Activated B cell treated with CpG ODN at 0.5 μM for 24 hours (primary cell): ENCODE measurements around the gene IL1RAPL1. TPM values are rescaled to one million over a fixed set of nuclear protein-coding genes. Genes with fewer than 3 reads are reported as not detected.

Experiments used
- ATAC-seq: fragments of 200-7000 bp; cut with Tn5 transposase; one replicate; pipeline ENCODE4 v1.10.0; 2021; ENCODE audit warnings: low read depth, mild to moderate bottlenecking, moderate library complexity
- CTCF ChIA-PET: fragments of 350-600 bp; sonication (Branson Sonifier 250); formaldehyde crosslinking; loops from one replicate; lab custom pipeline; 2021; ENCODE audit warnings: antibody characterized with exemption; lab: Charles Lee
- POLR2A ChIA-PET: fragments of 350-600 bp; sonication (Branson Sonifier 250); formaldehyde crosslinking; loops from one replicate; lab custom pipeline; 2021; ENCODE audit warnings: antibody characterized with exemption; lab: Charles Lee
- DNase-seq: peaks from one replicate; pipeline ENCODE4 v3.0.0; 2022
- H3K27ac Mint-ChIP-seq: one replicate; pipeline ENCODE4 v1.8.0; 2020; ENCODE audit warnings: mixed read lengths
- H3K27me3 Mint-ChIP-seq: one replicate; pipeline ENCODE4 v1.8.0; 2021; ENCODE audit warnings: mixed read lengths
- H3K36me3 Mint-ChIP-seq: one replicate; pipeline ENCODE4 v1.8.0; 2021; ENCODE audit warnings: low read depth, mixed read lengths
- H3K4me1 Mint-ChIP-seq: one replicate; pipeline ENCODE4 v1.8.0; 2021; ENCODE audit warnings: mixed read lengths
- H3K4me3 Mint-ChIP-seq: one replicate; pipeline ENCODE4 v1.8.0; 2020; ENCODE audit warnings: mild to moderate bottlenecking, mixed read lengths
- H3K9me3 Mint-ChIP-seq: one replicate; pipeline ENCODE4 v1.8.0; 2020; ENCODE audit warnings: mixed read lengths
- intact Hi-C: fragments of 100-400 bp; cut with micrococcal nuclease; formaldehyde crosslinking; loops from one replicate; pipeline ENCODE4 v1.15.1; 2024
- total RNA-seq: library from RNA; stranded (reverse); gene quantifications from 2 replicates; pipeline ENCODE4 v1.2.3, GENCODE V29; 2022
- TF ChIP-seq, protein P1 (sequence below): fragments of 200-600 bp; IDR thresholded peaks from one replicate; pipeline ENCODE4 v1.8.0; 2022; ENCODE audit warnings: antibody characterized with exemption, mild to moderate bottlenecking

The IL1RAPL1 gene
- total RNA-seq, 1 donor from 2014 or later = not detected

DNA sequence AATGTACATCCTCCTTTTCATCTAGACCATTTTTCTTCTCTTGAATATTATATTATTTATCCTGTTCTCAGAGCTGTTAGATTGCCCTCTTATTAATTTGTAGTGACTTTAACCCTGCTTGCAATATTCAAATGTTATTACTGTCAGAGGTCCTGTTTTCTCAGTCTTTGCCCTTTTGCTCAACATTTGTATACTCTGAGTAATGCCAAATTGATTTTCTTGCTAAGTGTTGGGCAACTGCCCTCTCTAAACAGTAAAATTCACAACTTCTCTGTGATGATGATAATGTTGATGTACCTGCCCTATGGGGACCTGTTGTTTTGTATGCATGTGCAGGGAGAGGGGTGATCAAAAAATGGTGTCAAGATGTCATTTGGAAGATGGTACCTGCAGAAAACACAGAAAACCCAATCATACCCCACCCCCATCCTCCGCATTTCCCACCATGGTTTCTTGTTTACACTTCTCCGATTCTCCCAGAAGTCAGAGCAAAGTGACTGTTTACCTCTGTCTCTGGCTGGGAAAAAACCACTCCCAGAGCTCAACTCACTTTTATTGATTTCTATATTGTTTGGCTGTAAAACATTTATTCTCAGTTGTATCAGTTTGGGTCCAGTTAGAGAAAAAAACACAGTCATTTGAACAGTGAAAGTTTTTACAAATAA is 694.0 kb downstream of the IL1RAPL1 start:
- ChIA-PET CTCF (no interaction called here), POLR2A (no interaction called here)
- Mint-ChIP-seq H3K27me3 (no peaks in the 10 kb centered on the region), H3K4me3 (no peak overlapping the region), H3K36me3 (no peaks in the 10 kb centered on the region), H3K9me3 (peaks cover 5% of the 10 kb centered on the region), H3K27ac (no peak overlapping the region), H3K4me1 (no peaks in the 10 kb centered on the region)
- no peak for DNase-seq
- intact Hi-C loops = no loop called here
- TF ChIP-seq, protein P1, sequence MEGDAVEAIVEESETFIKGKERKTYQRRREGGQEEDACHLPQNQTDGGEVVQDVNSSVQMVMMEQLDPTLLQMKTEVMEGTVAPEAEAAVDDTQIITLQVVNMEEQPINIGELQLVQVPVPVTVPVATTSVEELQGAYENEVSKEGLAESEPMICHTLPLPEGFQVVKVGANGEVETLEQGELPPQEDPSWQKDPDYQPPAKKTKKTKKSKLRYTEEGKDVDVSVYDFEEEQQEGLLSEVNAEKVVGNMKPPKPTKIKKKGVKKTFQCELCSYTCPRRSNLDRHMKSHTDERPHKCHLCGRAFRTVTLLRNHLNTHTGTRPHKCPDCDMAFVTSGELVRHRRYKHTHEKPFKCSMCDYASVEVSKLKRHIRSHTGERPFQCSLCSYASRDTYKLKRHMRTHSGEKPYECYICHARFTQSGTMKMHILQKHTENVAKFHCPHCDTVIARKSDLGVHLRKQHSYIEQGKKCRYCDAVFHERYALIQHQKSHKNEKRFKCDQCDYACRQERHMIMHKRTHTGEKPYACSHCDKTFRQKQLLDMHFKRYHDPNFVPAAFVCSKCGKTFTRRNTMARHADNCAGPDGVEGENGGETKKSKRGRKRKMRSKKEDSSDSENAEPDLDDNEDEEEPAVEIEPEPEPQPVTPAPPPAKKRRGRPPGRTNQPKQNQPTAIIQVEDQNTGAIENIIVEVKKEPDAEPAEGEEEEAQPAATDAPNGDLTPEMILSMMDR = no peak
- no peak for ATAC-seq

DNA sequence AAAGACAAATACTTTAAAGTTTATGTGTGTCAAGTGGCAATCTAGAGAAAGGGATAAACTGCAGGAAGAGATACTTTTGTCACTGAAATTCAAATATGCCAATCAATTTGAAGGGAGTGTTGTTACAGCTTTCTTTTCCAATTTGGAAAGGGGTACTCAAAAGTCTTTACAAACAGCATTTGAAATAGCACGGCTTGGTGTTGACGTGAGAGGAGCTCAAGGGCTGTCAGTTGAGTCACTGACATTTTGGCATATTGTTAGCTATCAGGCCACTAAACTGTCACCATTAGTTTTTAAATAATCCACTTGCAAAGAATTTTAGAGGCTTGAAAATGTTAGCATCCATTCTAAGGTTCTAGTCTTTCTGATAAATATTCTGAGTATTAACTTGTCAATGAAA is 698.4 kb downstream of the IL1RAPL1 start:
- Mint-ChIP-seq H3K27ac (no peak overlapping the region), H3K36me3 (no peaks in the 10 kb centered on the region), H3K4me3 (no peak overlapping the region), H3K9me3 (peaks cover 3% of the 10 kb centered on the region), H3K4me1 (no peaks in the 10 kb centered on the region), H3K27me3 (no peaks in the 10 kb centered on the region)
- TF ChIP-seq, protein P1 = no peak
- ChIA-PET POLR2A (no interaction called here), CTCF (no interaction called here)
- no peak for ATAC-seq
- DNase-seq = no peak
- intact Hi-C loops = no loop called here

DNA sequence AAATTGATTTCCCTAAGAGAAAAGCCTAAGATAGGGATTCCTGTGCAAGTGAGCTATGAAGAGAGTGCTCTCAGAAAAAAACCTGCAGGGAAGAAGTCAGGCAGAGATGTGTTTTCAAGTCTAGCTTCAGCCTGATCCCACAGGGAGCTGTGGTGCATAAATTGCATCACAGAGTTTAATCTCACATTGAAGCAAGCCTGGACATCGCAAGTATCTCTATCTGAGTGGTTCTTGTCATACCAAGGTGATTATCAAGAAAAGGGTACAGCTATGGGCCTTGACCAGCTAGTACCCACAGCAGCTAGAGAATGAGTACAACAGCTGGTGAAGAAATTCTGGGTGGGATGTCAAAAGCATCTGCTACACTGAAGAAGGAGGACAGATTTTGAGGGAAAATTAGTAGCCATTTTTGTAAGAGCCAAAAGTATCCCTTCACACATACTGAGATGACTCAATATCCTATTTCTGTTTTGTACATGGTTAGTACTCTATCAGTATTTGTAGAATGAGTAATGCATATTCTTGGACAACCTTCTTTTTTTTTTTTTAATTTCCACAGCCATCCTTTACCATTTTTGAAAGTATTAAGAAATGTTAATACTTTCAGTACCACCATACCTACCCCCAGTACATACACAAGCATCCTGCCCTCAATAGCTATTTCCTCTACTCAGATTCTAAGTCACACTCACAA is 708.9 kb downstream of the IL1RAPL1 start:
- Mint-ChIP-seq H3K36me3 (no peaks in the 10 kb centered on the region), H3K4me3 (no peak overlapping the region), H3K4me1 (no peaks in the 10 kb centered on the region), H3K27ac (no peak overlapping the region), H3K27me3 (no peaks in the 10 kb centered on the region), H3K9me3 (no peaks in the 10 kb centered on the region)
- ATAC-seq = no peak
- intact Hi-C loops = no loop called here
- no peak for DNase-seq
- TF ChIP-seq, protein P1 = no peak
- ChIA-PET CTCF (no interaction called here), POLR2A (no interaction called here)

DNA sequence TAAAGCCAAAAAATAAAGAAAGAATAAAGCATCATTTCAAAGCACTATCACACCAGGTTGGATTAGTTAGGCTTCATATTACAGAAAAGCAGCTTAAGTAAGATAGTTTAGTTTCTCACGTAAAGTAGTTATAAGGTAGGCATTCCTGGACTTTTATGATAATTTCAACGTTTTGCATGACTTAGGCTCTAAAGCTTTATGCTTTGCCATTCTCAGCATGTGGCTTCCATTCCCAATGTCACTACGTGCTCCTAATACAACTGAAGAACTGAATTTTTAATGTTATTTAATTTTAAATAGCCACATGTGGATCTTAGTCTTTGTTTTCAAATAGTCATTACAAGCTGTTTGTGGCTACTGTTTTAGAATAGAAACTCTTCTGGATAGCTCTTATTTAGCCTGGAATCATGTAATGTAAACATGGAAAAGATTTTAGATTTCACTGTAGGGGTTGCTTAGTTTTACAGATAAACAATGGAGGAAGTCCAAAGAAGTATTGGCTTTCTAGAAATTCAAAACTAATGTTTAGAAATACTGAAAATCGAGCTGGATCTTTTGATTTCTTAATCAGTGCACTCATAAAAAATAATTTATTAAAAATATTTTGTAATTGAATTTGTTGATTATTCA is 710.0 kb downstream of the IL1RAPL1 start:
- intact Hi-C loops = no loop called here
- ATAC-seq (no peak), DNase-seq (no peak)
- ChIA-PET POLR2A (no interaction called here), CTCF (no interaction called here)
- Mint-ChIP-seq H3K36me3 (no peaks in the 10 kb centered on the region), H3K9me3 (no peaks in the 10 kb centered on the region), H3K27ac (no peak overlapping the region), H3K4me1 (no peaks in the 10 kb centered on the region), H3K27me3 (no peaks in the 10 kb centered on the region), H3K4me3 (no peak overlapping the region)
- TF ChIP-seq, protein P1 = no peak

DNA sequence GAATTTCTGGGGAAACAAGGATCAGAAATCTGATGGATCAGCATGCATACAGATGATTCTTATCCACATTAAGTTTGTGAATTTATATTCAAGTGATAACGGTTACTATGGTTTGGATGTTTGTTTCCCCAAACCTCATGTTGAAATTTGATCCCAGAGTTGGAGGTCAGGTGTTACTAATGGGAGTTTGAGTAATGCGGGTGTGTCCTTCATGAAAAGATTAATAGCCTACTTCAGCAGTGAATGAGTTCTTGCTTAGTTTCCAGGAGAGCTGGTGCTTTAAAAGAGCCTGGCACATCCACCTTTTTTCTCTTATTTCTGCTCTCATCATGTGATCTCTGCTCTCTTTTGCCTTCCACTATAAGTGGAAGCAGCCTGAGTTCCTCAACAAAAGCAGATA is 712.4 kb downstream of the IL1RAPL1 start:
- TF ChIP-seq, protein P1 = no peak
- no peak for ATAC-seq
- H3K27me3 Mint-ChIP-seq = no peaks in the 10 kb centered on the region
- no peak for DNase-seq
- ChIA-PET POLR2A (no interaction called here), CTCF (no interaction called here)
- no peaks in the 10 kb centered on the region for H3K4me1 Mint-ChIP-seq
- no peaks in the 10 kb centered on the region for H3K36me3 Mint-ChIP-seq
- H3K27ac Mint-ChIP-seq = no peak overlapping the region
- intact Hi-C loops = no loop called here
- H3K9me3 Mint-ChIP-seq = no peaks in the 10 kb centered on the region
- no peak overlapping the region for H3K4me3 Mint-ChIP-seq
